CMK (cell line): ENCODE data around the gene NEIL1.
"Not testable (repeated sequence)": the region's sequence is repeated elsewhere in the genome, so short reads cannot be mapped to it uniquely, and the experiment has no call there.

ENCODE experiments used
- DNase-seq: peaks from one replicate; pipeline ENCODE4 v3.0.0-alpha.2; 2010; ENCODE audit warnings: low read depth

Gene NEIL1

GRCh38 chr15:75346796-75347221 is at the start of gene NEIL1:
Gene NEIL1 (plus strand): TSS chr15:75347039. CDS start chr15:75348906, 1,867 bp downstream.
- DNase-seq: no peak

- DNase-seq: not testable (repeated sequence)
Measured at GRCh38 chr15:75298541-75299310, 48.1 kb upstream of the NEIL1 start.

GRCh38 chr15:75299311-75299688 is 47.5 kb upstream of the NEIL1 start:
- not testable (repeated sequence) for DNase-seq

GRCh38 chr15:75300026-75300425 is 46.8 kb upstream of the NEIL1 start:
- DNase-seq: not testable (repeated sequence)

GRCh38 chr15:75302318-75302717 is 44.5 kb upstream of the NEIL1 start:
- DNase-seq: no peak

- DNase-seq: not testable (repeated sequence)
Measured at GRCh38 chr15:75302753-75303152, 44.1 kb upstream of the NEIL1 start.

DNA sequence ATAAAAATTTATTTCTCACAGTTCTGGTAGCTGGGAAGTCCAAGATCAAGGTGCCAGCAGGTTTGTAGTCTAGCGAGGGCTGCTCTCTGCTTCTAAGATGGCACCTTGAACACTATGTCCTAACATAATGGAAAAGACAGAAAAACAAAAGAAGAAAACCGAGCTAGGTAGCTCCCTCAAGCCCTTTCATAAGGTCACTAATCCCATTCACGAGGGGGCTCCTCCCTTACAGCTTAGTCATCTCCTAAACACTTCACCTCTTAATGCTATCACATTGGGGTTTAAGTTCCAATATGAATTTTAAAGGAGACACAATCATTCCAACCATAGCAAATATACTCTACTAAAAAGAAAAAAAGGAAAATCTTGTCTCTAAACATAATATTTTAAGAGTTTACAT is 40.7 kb upstream of the NEIL1 start:
- DNase-seq: no peak

- DNase-seq: peak; percentile 32
Measured at GRCh38 chr15:75307778-75308390, 39.0 kb upstream of the NEIL1 start.

- DNase-seq: no peak
Measured at GRCh38 chr15:75309711-75310110, 37.1 kb upstream of the NEIL1 start.

DNA sequence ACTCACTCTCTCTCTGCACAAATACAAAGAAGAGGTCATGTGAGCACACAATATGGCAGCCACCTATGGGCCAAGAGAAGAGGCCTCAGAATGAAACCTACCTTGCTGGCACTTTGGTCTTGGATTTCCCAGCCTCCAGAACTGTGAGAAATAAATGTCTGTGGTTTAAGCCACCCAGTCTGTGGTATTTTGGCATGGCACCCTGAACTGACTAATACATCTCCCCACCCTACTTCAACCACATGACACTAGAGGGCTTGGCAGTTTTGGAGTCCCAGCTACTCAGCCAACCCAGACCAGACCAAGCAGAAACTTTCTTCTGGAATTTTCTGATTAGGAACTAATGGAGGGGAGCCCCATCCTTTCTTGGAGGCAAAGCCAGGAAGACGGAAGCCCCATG is 34.3 kb upstream of the NEIL1 start:
- not testable (repeated sequence) for DNase-seq

DNA sequence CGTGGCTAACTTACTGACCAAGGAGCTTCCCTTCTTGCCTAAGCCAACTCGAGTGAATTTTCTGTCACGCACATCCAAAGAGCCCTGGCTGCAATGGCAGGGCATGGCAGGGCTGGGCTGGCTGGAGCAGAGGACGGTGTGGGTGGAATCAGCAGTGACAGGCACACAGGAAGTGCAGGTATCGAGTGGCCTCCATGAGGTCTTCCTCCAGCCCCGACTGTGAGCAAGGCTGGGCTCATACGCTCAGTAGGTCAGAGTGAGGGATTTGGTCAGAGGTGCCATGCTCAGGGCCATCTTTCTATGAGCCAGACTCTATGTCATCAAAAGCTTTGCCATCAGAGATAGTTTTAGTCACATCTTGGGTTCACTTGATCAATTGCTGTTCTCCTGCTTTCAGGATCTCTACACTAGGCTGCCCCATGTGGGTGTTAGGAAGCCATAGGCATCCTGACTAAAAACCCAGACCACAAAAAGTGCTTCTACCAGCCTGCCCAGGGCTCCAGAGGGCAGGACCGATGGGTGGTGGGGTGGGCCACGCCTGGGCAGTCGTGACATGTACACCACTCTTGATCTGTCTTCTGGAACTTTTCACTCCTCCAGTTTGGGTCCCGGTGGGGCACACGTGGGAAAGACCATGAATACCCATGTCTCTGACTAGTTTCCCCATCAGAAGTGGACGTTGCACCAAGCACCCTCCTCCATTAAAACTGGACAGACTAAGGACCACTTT is 33.6 kb upstream of the NEIL1 start:
- no peak for DNase-seq

- no peak for DNase-seq
Measured at GRCh38 chr15:75314552-75315290, 32.1 kb upstream of the NEIL1 start.

- DNase-seq: not testable (repeated sequence)
Measured at GRCh38 chr15:75319231-75319897, 27.5 kb upstream of the NEIL1 start.

- no peak for DNase-seq
Measured at GRCh38 chr15:75321711-75322110, 25.1 kb upstream of the NEIL1 start.

- DNase-seq: no peak
Measured at GRCh38 chr15:75325922-75326321, 20.9 kb upstream of the NEIL1 start.

- DNase-seq: no peak
Measured at GRCh38 chr15:75327005-75327404, 19.8 kb upstream of the NEIL1 start.

GRCh38 chr15:75327491-75327890 is 19.3 kb upstream of the NEIL1 start:
- no peak for DNase-seq

GRCh38 chr15:75328493-75329314 is 18.1 kb upstream of the NEIL1 start:
- no peak for DNase-seq

- DNase-seq: no peak
Measured at GRCh38 chr15:75329571-75329970, 17.3 kb upstream of the NEIL1 start.

GRCh38 chr15:75332093-75332492 is 14.7 kb upstream of the NEIL1 start:
- not testable (repeated sequence) for DNase-seq
